ENCODE results near the gene CAMSAP1.

The CAMSAP1 gene

GRCh38 chr9:135790356-135790755, 117.0 kb downstream of the CAMSAP1 start:
- H3K36me3 ChIP-seq (ENCODE audit: control insufficient read depth in 2 of 2, insufficient read depth in 2 of 2, low read length in 2 of 2): no peaks in the 10 kb centered on the region
- H3K9ac ChIP-seq (ENCODE audit: low read length in 2 of 2): no peak overlapping the region
- no peaks in the 10 kb centered on the region for H3K27me3 ChIP-seq (ENCODE audit: control insufficient read depth in 1 of 2, insufficient read depth in 2 of 2, low read length in 2 of 2)
- no peak overlapping the region for H3K4me3 ChIP-seq (ENCODE audit: low read length in 2 of 2)
- no peak overlapping the region for H3K27ac ChIP-seq (ENCODE audit: low read length)
- no peaks in the 10 kb centered on the region for H3K9me3 ChIP-seq (ENCODE audit: control insufficient read depth in 2 of 2, low read length in 2 of 2)
- no peaks in the 10 kb centered on the region for H3K4me1 ChIP-seq (ENCODE audit: control insufficient read depth, insufficient read depth, low read length)

- no peaks in the 10 kb centered on the region for H3K9me3 ChIP-seq (ENCODE audit: control insufficient read depth in 2 of 2, low read length in 2 of 2)
- H3K4me1 ChIP-seq (ENCODE audit: control insufficient read depth, insufficient read depth, low read length): no peaks in the 10 kb centered on the region
- no peak overlapping the region for H3K4me3 ChIP-seq (ENCODE audit: low read length in 2 of 2)
- H3K27ac ChIP-seq (ENCODE audit: low read length): no peak overlapping the region
- no peaks in the 10 kb centered on the region for H3K27me3 ChIP-seq (ENCODE audit: control insufficient read depth in 1 of 2, insufficient read depth in 2 of 2, low read length in 2 of 2)
- no peak overlapping the region for H3K9ac ChIP-seq (ENCODE audit: low read length in 2 of 2)
- H3K36me3 ChIP-seq (ENCODE audit: control insufficient read depth in 2 of 2, insufficient read depth in 2 of 2, low read length in 2 of 2): no peaks in the 10 kb centered on the region
Observed at GRCh38 chr9:135789838-135790291, 117.5 kb downstream of the CAMSAP1 start.

DNA sequence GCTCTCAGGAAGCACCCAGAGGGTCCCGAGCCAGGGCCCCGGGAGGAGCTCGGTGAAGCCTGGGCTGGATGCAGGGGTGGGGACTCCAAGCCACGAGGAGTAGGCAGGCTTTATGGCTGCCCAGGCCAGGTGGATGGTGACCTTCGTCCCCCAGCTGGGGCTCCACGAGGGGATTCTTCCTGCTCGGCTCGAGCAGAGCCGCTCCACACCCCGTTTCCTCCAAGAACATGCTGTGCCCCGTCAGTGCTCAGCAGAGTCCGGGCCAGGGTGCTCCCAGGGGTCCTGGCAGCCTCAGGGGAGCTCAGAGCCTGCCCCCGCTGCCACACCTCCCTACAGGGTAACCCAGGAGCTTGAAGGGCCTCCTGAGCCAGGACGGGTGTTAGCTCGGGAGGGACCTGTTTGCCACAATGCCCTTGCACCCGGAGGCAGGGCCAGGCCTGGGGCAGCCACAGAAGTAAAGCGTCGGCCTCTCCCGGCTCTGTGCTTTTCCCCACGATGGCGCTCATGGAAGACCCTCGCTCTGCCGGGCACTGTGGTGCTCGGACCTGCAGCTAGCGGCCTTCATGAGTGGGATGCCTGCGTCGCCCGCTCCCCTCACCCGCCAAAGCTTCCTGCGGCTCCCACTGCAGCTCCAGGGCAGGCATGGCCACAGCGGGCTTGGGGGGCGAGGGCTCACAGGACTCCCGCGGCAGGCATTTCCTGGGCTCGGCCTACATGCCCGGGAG, 118.6 kb downstream of the CAMSAP1 start:
- H3K27me3 ChIP-seq (ENCODE audit: control insufficient read depth in 1 of 2, insufficient read depth in 2 of 2, low read length in 2 of 2): no peaks in the 10 kb centered on the region

GRCh38 chr9:135787776-135788575, 119.4 kb downstream of the CAMSAP1 start:
- H3K9me3 ChIP-seq (ENCODE audit: control insufficient read depth in 2 of 2, low read length in 2 of 2): no peaks in the 10 kb centered on the region
- no peaks in the 10 kb centered on the region for H3K4me1 ChIP-seq (ENCODE audit: control insufficient read depth, insufficient read depth, low read length)
- no peak overlapping the region for H3K9ac ChIP-seq (ENCODE audit: low read length in 2 of 2)
- no peak overlapping the region for H3K4me3 ChIP-seq (ENCODE audit: low read length in 2 of 2)
- no peak overlapping the region for H3K27ac ChIP-seq (ENCODE audit: low read length)
- H3K36me3 ChIP-seq (ENCODE audit: control insufficient read depth in 2 of 2, insufficient read depth in 2 of 2, low read length in 2 of 2): no peaks in the 10 kb centered on the region
- no peaks in the 10 kb centered on the region for H3K27me3 ChIP-seq (ENCODE audit: control insufficient read depth in 1 of 2, insufficient read depth in 2 of 2, low read length in 2 of 2)

More for the DNA sequence above, 118.6 kb downstream of the CAMSAP1 start:
- Histone ChIP-seq H3K9ac (ENCODE audit: low read length in 2 of 2) (no peak overlapping the region), H3K4me1 (ENCODE audit: control insufficient read depth, insufficient read depth, low read length) (no peaks in the 10 kb centered on the region), H3K9me3 (ENCODE audit: control insufficient read depth in 2 of 2, low read length in 2 of 2) (no peaks in the 10 kb centered on the region), H3K27ac (ENCODE audit: low read length) (no peak overlapping the region), H3K36me3 (ENCODE audit: control insufficient read depth in 2 of 2, insufficient read depth in 2 of 2, low read length in 2 of 2) (no peaks in the 10 kb centered on the region), H3K4me3 (ENCODE audit: low read length in 2 of 2) (no peak overlapping the region)

DNA sequence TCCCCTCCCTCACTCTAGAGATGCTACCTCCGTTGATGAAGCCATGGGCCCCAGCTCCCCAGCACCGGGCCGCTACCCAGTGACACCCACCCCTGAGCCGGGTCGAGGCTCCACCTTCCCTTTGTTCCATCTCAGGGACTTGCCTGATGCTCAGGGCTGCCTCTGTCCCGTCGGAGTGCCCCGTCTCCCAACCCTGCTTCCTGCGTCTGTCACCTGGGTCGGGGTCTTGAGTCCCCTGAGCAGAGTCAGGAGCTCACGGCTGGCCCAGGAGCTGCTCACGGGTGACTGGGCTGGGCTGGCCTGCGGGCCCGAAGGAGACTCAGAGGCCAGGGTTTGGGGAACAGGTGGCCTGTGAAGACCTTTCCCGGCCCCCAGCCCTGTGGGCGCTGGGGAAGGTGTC, 120.0 kb downstream of the CAMSAP1 start:
- Histone ChIP-seq H3K4me1 (ENCODE audit: control insufficient read depth, insufficient read depth, low read length) (no peaks in the 10 kb centered on the region), H3K27ac (ENCODE audit: low read length) (no peak overlapping the region), H3K9me3 (ENCODE audit: control insufficient read depth in 2 of 2, low read length in 2 of 2) (no peaks in the 10 kb centered on the region), H3K4me3 (ENCODE audit: low read length in 2 of 2) (no peak overlapping the region), H3K9ac (ENCODE audit: low read length in 2 of 2) (no peak overlapping the region), H3K27me3 (ENCODE audit: control insufficient read depth in 1 of 2, insufficient read depth in 2 of 2, low read length in 2 of 2) (no peaks in the 10 kb centered on the region), H3K36me3 (ENCODE audit: control insufficient read depth in 2 of 2, insufficient read depth in 2 of 2, low read length in 2 of 2) (no peaks in the 10 kb centered on the region)

DNA sequence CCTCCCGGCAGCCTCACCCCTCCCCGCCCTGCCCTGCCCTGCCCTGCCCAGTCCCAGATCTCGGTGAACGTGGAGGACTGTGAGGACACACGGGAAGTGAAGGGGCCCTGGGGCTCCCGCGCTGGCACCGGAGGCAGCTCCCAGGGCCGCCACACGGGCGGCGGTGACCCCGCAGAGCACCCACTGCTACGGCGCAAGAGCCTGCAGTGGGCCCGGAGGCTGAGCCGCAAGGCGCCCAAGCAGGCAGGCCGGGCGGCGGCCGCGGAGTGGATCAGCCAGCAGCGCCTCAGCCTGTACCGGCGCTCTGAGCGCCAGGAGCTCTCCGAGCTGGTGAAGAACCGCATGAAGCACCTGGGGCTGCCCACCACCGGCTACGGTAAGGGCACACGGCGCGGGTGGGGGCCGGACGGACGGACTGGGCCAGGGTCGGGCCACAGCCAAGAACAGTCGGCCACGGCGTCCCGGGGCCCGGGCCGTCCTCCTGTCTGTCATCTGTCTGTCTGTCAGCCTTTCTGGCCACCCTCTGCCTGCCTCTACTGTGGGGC, 121.1 kb downstream of the CAMSAP1 start:
- no peaks in the 10 kb centered on the region for H3K36me3 ChIP-seq (ENCODE audit: control insufficient read depth in 2 of 2, insufficient read depth in 2 of 2, low read length in 2 of 2)
- H3K27ac ChIP-seq (ENCODE audit: low read length): no peak overlapping the region

DNA sequence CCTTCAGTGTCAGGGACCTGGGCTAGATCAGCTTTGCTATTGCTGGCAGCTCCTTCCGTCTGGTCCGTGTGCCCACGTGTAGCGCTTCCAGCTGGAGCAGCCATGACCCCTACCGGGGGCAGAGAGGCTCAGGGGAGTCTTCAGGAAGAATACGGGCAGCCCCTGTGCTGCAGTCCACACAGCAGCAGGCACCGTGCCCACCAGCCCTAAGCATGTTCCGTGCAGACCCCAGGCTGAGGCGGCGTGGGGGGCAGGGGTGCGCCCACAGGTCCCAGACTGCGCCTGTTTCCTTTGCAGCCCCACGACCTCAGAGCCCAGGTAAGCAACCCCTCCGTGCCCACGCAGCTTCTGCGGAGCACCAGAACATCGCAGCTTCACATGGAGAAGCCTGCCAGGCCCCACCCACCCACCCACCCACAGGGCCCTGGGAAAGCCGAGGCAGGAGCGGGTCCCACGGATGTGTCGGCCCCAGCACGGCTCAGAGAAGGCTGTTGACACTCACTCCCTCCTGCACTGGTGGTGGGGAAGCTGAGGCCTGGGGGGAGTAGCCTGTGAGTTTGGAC, 122.3 kb downstream of the CAMSAP1 start:
- no peak overlapping the region for H3K4me3 ChIP-seq (ENCODE audit: low read length in 2 of 2)
- no peaks in the 10 kb centered on the region for H3K4me1 ChIP-seq (ENCODE audit: control insufficient read depth, insufficient read depth, low read length)
- H3K27me3 ChIP-seq (ENCODE audit: control insufficient read depth in 1 of 2, insufficient read depth in 2 of 2, low read length in 2 of 2): no peaks in the 10 kb centered on the region
- no peaks in the 10 kb centered on the region for H3K36me3 ChIP-seq (ENCODE audit: control insufficient read depth in 2 of 2, insufficient read depth in 2 of 2, low read length in 2 of 2)
- H3K9ac ChIP-seq (ENCODE audit: low read length in 2 of 2): no peak overlapping the region
- no peak overlapping the region for H3K27ac ChIP-seq (ENCODE audit: low read length)
- H3K9me3 ChIP-seq (ENCODE audit: control insufficient read depth in 2 of 2, low read length in 2 of 2): no peaks in the 10 kb centered on the region

More for the DNA sequence above, 121.1 kb downstream of the CAMSAP1 start:
- Histone ChIP-seq H3K27me3 (ENCODE audit: control insufficient read depth in 1 of 2, insufficient read depth in 2 of 2, low read length in 2 of 2) (no peaks in the 10 kb centered on the region), H3K4me1 (ENCODE audit: control insufficient read depth, insufficient read depth, low read length) (no peaks in the 10 kb centered on the region), H3K4me3 (ENCODE audit: low read length in 2 of 2) (no peak overlapping the region), H3K9ac (ENCODE audit: low read length in 2 of 2) (no peak overlapping the region), H3K9me3 (ENCODE audit: control insufficient read depth in 2 of 2, low read length in 2 of 2) (no peaks in the 10 kb centered on the region)

DNA sequence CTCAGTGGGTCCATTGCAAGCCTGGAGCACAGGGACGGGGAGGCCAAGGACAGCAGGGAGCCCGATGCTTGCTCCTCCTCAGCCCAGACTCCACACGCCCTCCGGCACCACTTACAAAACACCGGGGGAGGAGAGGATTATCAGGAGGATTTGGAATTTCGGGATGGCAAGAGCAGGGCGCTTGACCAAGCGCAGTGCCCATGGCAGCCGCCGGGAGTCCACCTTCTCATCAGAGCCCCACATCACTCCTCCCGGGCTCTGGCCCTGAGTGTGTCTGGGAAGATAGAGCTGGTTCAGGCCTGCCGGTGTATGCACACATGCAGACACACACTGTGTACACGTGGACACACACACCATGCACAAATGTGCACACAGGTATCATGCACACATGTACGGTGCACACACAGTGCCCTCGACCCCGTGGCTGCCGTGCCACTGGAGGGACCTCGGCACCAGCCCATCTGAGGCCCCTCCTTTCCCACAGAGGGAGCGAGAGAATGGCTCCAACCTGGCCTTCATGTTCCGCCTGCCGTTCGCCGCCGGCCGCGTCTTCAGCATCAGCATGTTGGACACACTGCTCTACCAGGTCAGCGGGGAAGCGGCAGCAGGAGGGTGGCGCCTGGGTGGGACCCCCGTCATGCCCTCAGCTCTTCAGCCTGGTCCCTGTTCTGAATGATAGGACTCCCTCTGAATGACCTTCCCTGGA, 123.7 kb downstream of the CAMSAP1 start:
- Histone ChIP-seq H3K36me3 (ENCODE audit: control insufficient read depth in 2 of 2, insufficient read depth in 2 of 2, low read length in 2 of 2) (no peaks in the 10 kb centered on the region), H3K9ac (ENCODE audit: low read length in 2 of 2) (no peak overlapping the region), H3K27ac (ENCODE audit: low read length) (no peak overlapping the region), H3K27me3 (ENCODE audit: control insufficient read depth in 1 of 2, insufficient read depth in 2 of 2, low read length in 2 of 2) (peaks cover 0 to 4% of the 10 kb centered on the region in 2 donors), H3K4me1 (ENCODE audit: control insufficient read depth, insufficient read depth, low read length) (no peaks in the 10 kb centered on the region), H3K9me3 (ENCODE audit: control insufficient read depth in 2 of 2, low read length in 2 of 2) (no peaks in the 10 kb centered on the region), H3K4me3 (ENCODE audit: low read length in 2 of 2) (no peak overlapping the region)

DNA sequence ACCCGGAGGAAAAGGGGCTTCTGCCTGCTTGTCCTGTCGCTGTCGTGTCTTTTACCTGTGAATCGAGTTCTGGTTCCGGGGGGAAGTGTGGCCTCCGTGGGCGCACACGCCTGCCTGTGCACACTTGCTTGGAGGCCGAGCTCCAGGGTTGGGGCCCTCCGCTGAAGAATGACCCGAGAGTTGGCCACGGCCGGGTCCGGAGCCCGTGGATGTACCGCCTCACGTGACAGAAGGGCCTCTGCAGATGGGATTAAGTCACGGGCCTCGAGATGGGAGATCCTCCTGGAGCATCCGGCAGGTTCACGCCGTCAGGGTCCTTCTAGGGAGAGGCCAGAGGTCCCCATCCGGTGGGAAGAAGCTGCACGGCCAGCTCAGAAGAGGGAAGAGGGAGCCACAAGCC, 124.4 kb downstream of the CAMSAP1 start:
- H3K9me3 ChIP-seq (ENCODE audit: control insufficient read depth in 2 of 2, low read length in 2 of 2): no peaks in the 10 kb centered on the region
- no peak overlapping the region for H3K27ac ChIP-seq (ENCODE audit: low read length)

DNA sequence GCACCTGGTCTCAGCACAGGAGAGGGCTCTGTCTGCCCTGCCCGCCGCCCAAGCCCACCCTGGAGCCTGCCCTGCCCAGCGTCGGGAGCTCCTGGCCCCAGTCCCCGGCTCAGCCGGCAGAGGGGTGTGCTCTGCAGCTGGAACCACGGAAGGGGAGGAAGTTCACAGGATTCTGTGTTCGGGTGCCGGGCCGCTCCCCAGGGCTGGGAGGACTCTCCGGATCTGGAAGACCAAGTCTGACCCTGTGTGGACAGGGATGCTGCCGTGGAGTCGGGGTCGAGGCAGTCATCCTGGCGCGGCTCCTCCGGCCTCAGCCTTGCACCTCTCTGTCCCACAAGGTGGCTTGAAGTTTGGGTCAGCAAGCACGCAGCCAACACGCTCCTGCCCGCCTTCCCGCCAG, 126.7 kb downstream of the CAMSAP1 start:
- no peaks in the 10 kb centered on the region for H3K4me1 ChIP-seq (ENCODE audit: control insufficient read depth, insufficient read depth, low read length)

More for the DNA sequence above, 124.4 kb downstream of the CAMSAP1 start:
- Histone ChIP-seq H3K36me3 (ENCODE audit: control insufficient read depth in 2 of 2, insufficient read depth in 2 of 2, low read length in 2 of 2) (no peaks in the 10 kb centered on the region), H3K27me3 (ENCODE audit: control insufficient read depth in 1 of 2, insufficient read depth in 2 of 2, low read length in 2 of 2) (peaks cover 0 to 4% of the 10 kb centered on the region in 2 donors), H3K4me3 (ENCODE audit: low read length in 2 of 2) (no peak overlapping the region), H3K9ac (ENCODE audit: low read length in 2 of 2) (no peak overlapping the region), H3K4me1 (ENCODE audit: control insufficient read depth, insufficient read depth, low read length) (no peaks in the 10 kb centered on the region)

More for the DNA sequence above, 126.7 kb downstream of the CAMSAP1 start:
- no peak overlapping the region for H3K4me3 ChIP-seq (ENCODE audit: low read length in 2 of 2)
- no peaks in the 10 kb centered on the region for H3K36me3 ChIP-seq (ENCODE audit: control insufficient read depth in 2 of 2, insufficient read depth in 2 of 2, low read length in 2 of 2)
- H3K9ac ChIP-seq (ENCODE audit: low read length in 2 of 2): no peak overlapping the region
- no peak overlapping the region for H3K27ac ChIP-seq (ENCODE audit: low read length)
- H3K9me3 ChIP-seq (ENCODE audit: control insufficient read depth in 2 of 2, low read length in 2 of 2): no peaks in the 10 kb centered on the region
- H3K27me3 ChIP-seq (ENCODE audit: control insufficient read depth in 1 of 2, insufficient read depth in 2 of 2, low read length in 2 of 2): peaks cover 0 to 8% of the 10 kb centered on the region in 2 donors

Data from stomach smooth muscle (tissue), 2 donors.